OCI-LY3 (cell line): ENCODE data around the gene SRGAP1.

ENCODE experiments used
- EZH2phosphoT487 ChIP-seq: fragments of 200-600 bp; shearing (Covaris generic); IDR thresholded peaks from 2 replicates; pipeline ENCODE4 v1.6.1; 2018; ENCODE audit warnings: antibody characterized with exemption, mixed run types, low read depth
- TF ChIP-seq, protein P1 (sequence below): fragments of 200-600, 300-600 bp; sonication (generic); IDR thresholded peaks from 2 replicates; pipeline ENCODE4 v1.5.1; 2014; ENCODE audit warnings: antibody characterized with exemption, low read length, low read depth

DNA sequence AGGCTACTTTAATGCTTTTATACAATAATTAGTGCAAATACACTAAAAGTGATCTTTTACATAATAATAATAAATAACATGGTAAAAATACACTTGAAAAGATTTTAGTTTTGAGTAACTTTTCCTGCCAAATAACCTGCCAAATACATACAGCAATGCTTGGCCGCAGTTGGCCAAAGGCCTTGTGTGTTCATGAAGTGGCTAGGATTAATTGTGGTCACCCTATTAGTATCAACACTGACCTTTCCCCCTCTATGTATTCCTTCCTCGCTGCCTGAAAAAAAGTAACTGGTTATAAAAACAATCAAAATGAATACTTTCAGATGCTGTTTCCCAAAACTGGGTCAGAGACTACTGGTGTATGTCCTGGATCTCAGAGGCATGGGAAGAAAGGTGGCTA, 343.3 kb downstream of the SRGAP1 start:
- TF ChIP-seq, protein P1, sequence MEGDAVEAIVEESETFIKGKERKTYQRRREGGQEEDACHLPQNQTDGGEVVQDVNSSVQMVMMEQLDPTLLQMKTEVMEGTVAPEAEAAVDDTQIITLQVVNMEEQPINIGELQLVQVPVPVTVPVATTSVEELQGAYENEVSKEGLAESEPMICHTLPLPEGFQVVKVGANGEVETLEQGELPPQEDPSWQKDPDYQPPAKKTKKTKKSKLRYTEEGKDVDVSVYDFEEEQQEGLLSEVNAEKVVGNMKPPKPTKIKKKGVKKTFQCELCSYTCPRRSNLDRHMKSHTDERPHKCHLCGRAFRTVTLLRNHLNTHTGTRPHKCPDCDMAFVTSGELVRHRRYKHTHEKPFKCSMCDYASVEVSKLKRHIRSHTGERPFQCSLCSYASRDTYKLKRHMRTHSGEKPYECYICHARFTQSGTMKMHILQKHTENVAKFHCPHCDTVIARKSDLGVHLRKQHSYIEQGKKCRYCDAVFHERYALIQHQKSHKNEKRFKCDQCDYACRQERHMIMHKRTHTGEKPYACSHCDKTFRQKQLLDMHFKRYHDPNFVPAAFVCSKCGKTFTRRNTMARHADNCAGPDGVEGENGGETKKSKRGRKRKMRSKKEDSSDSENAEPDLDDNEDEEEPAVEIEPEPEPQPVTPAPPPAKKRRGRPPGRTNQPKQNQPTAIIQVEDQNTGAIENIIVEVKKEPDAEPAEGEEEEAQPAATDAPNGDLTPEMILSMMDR: no peak
- no peak for TF ChIP-seq EZH2phosphoT487
